Measurements from ENCODE around the gene APOO.

The APOO gene

DNA sequence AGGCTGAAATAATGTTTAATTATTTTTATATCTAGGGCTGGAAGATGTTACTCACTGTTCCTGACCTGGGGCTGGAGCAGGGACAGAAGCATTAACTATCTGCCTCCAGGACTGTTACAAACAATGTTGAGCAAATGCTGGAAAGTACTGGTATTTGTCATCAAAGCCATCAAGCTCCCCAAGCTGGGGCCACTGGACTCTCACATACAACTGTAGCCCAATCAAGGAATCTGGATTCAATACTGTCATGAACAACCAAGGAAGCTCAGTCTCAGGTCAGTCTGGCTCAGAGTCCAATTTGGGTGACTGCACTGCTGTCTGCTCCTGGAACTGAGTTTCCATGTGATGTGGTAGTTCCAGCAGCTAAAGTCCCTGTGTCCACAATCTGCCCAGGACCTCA lies 50.4 kb downstream of the APOO start:
- no peak for DNase-seq

DNA sequence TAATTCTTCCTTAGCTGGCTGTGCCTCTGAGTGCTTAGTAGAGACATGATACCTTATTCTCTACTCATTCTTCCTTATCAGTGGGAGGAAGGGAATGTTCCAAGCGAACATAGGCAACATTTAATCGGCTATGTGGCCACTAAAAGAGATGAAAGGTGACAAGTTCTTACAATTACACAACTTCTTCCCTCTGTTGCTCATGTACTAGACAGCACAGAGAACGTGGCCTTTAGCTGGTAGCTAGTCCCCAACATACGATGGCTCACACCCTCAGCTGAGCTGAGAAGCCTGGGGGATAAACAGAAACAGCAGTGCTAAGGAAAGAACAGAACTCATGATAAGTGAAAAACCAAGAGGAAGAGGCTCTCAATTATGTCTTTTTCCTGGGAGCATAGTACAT lies 52.2 kb downstream of the APOO start:
- no peak for DNase-seq

DNA sequence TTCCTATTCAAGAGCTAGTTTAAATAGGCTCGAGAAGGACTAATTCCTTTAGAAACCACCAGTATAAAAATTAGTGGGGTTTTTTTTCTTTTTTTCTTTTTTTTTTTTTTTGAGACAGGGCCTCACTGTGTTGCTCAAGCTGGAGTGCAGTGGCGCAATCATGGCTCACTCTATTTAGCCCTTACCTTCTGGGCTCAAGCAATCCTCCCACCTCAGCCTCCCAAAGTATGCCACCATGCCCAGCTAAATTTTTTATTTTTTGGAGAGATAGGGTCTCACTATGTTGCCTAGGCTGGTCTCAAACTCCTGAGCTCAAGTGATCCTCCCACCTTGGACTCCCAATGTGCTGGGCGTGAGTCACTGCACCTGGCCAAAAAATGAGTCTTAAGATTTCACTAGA lies 52.8 kb downstream of the APOO start:
- no peak for DNase-seq

DNA sequence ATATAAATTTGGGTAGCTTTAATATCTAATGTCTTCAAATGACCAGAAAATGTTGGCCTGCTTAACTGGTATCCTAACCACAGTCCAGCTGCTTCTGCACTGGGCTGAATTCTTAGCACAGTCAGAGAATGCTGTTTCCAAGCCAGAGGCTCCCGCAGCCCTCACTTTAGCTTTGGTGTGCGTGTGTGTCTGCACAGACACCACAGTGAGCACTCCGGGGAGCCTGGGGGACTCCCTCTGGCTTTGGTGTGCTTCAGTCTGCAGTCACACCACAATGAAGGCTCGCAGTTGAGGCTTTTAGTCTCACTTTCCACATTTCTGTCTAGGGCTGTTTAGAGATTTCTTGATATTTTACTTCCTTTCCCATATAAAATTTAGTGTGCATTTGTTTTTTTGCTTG lies 53.6 kb downstream of the APOO start:
- DNase-seq = no peak

DNA sequence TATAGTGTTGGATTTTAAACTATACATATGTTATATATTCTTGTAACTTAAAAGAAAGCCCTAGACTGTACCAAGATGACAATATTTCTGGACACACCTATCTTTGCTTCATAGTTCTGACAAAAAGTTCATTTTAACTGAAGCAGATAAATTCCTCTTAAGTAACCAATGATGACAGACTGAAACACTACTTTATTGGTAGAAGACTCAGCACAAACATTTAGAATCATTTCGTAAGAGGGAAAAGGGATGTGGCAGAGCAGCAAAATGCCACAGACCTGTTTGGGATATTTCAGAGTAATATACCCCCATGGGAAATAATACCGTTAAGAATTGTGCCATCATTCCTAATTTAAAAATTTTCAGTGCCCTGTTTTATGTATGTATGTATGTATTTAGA lies 56.2 kb downstream of the APOO start:
- DNase-seq = no peak

DNA sequence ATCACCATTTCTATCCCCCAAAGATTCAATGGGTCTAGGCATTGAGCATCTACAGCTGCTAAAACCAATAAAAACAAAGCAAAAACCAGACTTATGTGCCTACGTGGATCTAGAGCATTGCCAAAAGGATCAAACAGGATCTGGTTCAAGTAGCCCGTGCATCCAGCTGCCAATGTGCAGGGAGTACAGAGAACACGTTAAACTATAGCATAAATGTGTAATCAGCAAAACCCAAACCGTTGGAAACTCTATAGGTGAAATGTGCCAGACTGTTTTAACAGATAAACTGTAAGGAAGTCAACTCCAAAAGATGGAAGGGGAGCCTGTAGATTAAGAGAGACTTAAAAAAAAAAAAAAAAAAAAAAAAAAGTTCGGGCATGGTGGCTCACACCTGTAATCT lies 58.5 kb downstream of the APOO start:
- no peak for DNase-seq

DNA sequence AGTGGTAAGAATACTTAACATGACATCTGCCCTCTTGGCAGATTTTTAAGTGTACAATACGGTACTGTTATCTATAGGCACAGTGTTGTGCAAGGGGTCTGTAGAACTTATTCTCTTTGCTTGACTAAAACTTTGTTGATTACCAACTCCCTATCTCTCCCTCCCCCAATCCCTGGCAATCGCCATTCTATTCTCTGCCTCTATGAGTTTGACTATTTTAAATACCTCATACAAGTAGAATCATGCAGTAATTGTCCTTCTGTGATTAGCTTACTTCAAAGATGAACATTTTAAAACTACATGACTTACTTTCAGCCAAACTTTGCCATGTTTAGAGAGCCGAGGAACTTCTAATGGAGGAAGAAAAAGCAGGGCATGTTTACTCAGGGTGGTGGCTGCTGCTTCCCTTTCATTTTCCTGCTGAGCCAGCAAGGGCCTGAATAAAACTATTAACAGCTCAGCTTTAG lies 62.4 kb downstream of the APOO start:
- DNase-seq = no peak

DNA sequence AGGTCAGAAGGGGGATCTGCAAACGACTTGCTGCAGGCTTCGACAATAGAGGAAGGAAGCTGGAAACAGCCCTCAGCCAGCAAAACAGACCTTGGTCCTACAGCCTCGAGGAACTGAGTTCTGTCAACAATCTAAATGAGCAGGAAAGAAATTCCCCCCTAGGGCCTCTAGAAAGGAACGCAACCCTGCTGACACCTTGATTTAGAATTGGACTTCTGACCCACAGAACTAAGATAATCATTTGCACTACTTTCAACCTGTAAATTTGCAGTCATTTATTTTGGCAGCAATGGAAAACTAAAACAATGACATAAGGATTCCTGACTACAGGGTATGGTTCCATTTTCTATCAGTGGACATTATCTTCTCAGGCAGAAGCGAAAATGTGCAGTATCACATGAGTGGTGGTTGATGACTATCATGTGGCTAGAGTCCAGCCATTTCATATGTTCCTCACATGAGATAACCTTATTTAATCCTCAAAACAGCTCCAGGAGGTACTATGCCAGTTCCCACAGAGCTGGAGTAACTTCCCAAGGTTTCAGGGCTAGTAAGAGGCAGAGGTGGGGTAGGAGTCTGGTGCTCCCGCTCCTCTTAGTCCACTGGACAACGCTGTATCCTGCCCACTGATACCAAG lies 63.1 kb downstream of the APOO start:
- DNase-seq = no peak

DNA sequence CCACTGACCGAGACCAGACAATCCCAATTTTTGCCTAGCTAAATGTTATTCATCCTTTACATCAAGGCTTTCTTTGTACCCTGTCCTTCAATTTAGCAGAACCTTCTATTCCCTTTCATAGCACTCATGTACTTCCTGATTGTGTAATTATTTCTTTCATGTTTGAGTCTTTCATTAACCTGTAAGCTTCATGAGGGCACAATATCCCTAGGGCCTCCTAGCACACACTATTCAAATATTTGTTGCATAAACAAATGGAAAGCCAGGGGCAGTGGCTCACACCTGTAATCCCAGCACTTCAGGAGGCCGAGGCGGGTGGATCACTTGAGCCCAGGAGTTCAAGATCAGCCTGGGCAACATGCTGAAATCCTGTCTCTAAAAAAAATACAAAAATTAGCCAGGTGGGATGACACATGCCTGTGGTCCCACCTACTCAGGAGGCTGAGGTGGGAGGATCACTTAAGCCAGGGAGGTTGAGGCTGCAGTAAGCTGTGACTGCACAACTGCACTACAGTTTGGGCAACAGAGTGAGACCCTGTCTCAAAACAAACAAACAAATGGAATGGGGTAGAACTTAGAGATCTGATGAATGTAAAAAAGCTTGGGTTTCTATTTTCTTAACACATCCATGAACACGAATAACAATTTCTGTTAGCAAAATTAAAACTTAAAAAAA lies 65.8 kb downstream of the APOO start:
- no peak for DNase-seq

DNA sequence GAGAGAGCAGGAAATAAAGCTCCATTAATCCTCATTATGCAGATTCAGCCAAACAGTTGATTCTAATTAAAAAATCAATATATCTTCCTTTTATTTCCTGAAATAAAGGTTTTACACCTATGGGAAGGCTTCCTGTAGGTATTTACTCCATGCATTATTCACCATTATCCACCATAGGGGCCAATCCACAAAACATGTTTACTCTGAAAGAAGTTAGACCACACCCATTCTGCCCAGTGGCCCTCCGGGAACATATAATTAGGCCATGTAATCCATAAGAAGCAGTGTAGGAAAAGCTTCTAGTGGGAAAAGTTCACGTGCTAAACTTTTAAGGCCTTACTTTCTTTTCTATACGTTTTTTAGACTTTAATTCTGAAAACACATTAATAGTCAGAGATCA lies 67.1 kb downstream of the APOO start:
- no peak for DNase-seq

DNA sequence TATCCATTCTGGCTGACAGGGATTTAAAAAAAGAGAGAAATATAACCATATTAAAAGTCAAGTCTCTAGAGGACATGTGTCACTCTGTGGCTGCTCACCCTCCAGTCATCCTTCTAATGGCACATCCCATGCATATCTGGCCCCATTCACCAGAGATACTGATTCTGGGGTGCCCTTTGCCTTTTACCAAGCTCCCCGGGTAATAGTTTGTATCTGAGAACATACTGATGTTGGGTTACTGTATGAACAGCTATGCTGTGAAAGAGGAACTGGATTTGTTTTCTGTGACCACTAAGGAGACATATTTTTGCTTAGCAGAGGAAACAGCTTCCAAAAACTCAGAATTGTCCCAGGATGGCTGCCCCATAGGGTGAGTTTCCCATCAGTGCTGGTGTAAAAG lies 68.8 kb downstream of the APOO start:
- DNase-seq = no peak

DNA sequence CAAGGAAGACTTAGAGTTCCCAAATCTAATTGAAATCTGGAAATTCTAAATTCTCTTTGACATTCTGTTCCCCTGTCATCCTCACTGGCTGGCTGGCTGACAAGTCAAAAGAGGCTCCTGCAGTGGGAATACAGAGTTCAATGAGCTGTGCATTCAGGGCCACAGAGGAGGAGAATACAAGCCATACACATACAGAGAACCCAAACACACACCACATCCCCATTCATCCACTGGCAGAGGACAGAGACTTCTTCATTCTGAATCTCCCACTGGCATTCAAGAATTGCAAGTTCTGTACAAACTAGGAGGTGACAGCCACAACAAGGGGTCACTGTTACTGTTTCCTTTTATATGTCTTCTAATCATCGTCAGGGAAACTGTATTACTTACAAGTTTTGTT lies 75.0 kb downstream of the APOO start:
- DNase-seq = no peak

DNA sequence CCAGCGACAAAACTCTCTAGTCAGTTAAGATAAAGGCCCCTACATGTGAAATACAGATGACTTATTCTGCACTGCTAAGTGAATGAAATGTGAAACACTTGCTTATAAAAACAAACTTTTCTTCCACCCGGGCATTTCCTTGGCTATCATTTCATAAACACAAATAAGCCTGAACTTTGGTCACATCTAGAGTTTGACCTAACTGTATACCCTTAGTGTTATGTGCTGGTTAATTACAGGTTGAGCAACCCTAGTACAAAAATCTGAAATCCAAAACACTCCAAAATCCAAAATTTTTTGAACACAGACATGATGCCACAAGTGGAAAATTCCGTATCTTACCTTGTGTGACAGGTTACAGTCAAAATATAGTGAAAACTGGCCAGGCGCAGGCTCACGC lies 78.9 kb downstream of the APOO start:
- DNase-seq = no peak

DNA sequence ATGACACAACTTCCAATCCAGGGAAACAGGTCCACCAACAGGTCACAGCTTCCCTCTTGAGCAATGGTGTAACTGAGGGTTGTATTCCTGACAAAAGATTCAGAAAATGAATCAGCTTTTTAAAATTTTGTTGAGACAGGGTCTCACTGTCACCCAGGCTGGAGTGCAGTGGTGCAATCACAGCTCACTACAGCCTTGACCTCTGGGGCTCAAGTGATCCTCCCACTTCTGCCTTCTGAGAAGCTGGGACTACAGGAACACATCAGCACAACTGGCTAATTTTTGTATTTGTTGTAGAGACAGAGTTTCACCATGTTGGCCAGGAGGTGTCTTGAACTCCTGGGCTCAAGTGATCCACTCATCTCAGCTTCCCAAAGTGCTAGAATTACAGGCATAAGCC lies 81.1 kb downstream of the APOO start:
- DNase-seq = no peak

DNA sequence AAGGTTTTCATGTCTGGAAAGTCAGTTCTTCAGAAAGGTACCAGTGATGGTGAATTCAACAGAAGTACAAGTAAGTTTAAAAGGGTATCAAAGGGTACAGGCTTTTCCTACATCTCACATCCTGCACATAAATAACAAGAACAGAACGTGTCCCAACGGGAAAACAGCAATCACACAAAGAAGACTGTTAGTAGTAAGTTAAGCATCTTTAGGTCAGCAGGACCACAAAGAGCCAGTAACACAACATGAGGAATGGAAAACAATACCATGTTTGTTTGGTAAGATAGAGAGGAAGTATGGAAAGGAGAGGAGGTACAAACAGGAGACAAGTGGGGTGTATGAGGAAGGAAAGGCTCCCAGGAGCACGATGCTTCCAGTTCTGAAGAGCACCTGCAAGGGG lies 81.5 kb downstream of the APOO start:
- DNase-seq = no peak

DNA sequence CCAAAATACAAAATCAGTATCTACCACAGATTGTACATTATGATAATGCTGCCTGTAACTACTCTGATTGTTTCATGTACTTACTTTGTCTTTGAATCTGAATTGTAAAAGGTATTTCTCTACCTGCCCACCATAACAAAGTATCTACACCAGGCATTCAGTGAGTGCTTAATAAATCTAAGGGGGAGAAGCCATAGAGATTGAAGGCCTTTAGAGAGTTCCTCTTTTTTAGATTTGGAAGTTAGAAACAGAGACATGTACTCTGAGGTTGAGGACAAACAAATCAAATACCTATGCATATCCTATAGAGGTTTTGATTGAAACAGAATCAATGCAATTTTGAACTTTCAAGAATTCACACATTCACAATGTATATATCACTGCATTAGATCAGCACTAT lies 82.1 kb downstream of the APOO start:
- DNase-seq = no peak

DNA sequence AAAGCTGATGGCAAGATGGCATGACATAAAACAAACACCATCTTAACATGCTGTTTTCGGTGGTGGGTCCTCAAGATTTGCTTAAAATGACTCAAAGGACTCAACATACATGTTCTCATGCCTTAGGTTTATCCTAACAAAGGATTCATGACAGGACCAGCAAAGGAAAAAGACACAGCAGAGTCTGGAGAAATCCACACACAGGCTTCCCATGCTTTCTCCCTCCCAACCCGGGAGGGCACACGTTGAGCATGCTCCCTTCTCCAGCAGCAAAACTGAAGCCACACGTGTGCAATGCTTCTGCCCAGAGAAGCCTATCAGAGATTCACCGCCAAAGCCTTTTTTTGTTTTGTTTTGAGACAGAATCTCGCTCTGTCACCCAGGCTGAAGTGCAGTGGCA lies 84.9 kb downstream of the APOO start:
- DNase-seq = no peak

DNA sequence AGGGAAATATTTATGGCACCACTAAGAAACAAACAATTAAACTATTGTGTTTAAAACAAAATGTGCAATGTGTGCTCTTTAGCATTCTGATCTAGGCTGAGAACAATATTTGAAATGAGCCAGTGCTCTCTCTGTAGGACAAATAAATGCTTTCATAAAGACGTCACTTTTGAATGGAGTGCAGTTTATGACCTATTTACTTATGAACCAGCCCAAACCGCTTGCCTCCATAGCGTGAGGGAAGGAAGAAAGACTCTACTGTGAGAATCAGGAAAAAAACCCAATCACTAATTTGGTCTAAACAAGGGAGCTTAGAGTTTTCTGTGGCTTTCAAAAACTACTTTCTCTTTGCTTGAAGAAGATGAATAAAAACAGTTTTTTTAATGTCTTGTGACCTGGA lies 85.3 kb downstream of the APOO start:
- DNase-seq = no peak

DNA sequence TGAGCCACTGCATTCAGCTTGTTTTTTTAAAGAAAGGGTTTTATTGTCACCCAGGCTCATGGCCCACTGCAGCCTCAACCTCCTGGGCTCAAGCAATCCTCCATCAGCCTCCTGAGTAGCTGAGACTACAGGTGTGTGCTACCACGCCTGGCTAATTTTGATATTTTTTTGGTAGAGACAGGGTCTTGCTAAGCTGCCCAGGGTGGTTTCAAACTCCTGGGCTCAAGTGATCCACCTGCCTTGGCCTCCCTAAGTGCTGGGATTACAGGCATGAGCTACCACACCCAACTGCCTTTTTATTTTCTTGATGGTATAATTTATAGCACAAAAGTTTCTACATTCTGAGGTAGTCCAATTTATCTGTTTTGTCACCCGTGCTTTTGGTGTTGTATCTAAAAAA lies 85.9 kb downstream of the APOO start:
- DNase-seq = no peak

DNA sequence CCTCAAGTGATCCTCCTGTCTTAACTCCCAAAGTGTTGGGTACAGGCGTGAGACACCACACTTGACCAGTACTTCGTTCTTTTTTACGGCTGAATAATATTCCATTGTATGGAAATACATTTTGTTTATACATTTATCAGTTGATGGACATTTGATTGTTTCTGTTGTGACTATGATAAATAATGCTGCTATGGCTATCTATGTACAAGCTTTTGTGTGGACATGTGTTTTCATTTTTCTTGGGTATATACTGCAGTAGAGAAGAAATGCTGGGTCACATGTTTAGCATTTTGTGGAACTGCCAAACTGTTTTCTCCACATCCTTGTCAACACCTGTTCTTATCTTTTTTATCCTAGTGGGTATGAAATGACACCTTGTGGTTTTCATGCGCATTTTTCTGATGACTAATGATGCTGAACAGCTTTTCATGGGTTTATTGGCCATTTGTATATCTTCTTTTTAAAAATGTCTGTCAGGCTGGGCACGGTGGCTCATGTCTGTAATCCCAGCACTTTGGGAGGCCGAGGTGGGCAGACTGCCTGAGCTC lies 87.4 kb downstream of the APOO start:
- no peak for DNase-seq

DNA sequence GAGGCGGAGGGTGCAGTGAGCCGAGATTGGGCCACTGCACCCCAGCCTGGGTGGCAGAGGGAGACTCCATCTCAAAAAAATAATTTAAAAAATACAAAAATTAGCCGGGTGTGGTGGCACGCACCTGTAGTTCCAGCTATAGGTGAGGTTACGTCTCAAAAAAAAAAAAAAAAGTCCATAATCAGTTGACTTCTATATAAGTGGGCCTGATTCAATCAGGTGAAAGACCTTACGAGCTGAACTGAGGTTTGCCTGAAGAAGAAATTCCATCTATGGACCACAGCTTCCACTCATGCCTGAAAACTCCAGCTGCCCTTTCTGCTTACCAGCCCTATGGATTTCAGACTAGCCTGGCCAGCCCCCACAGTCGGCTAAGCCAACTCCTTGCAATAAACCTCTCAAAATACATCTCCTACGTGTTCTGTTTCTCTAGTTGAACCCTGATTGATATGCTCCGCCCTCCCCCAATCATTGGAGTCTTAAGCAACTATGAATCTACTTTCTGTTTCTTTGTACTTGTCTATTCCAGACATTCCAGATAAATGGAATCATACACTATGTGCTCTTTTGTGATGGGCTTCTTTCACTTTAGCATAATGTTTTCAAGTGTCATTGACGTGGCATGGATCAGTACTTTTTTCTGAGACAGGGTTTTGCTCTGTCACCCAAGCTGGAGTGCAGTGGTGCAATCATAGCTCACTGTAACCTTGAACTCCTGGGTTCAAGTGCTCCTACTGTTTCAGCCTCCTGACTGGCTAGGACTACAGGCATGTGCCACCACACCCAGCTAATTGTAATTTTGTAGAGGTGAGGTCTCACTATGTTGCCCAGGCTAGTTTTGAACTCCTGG lies 88.1 kb downstream of the APOO start:
- no peak for DNase-seq

DNA sequence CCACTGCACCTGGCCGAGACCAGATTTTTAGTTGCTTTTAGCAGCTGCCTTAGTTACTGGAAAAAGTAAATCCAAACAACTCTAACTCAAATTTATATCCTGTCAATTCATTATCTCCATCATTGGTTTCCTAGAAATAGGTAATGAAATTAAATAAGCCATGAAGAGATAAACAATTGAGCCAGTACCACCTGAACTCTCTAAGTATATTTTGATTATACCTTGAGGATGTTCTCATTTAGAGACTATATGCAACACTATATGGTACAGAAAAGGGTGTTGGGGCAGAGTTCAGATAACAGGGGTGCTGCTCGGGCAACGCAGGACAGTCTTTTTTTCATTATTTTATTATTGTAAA lies 89.8 kb downstream of the APOO start:
- DNase-seq = no peak

DNA sequence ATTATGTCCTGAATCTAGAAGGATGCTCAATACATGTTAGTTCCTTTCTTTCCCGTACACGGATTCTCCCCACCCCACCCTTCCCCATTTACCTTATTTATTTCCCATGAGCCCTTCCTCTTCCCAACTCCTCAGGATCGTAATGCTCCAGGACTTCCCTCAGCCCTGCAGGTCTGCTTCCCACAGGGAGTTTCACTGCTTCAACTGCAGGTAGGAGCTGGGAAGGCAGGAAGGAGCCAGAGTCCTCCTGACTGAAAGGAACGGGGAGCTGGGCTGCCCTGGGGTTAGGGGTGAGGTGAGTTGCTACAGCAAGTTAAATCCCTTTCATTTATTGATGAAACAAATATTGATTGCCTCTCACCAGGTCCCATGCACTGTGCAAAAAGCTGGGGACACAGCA lies 91.6 kb downstream of the APOO start:
- DNase-seq = no peak

DNA sequence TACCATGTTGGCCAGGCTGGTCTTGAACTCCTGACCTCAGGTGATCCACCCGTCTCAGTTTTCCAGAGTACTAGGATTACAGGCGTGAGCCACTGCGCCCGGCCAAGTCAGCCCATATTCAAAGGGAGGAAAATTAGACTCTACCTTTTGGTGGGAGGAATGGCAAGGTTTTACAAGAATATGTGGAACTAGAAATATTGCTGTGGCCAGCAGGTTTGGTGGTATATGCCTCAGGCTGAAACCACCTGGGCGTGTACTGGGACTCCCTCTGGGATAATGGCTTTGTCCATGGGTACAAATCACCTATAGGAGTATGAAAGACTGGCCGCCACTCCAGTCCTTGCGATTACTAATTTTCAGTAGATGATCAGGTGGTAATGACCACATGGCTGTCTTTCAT lies 92.4 kb downstream of the APOO start:
- no peak for DNase-seq

All from right hindlimb (tissue), 1 donor.